Measurements from ENCODE around the gene CCN5.

CCN5 gene

GRCh38 chr20:44716309-44717106, 1.3 kb downstream of the CCN5 start:
- no peak for DNase-seq (ENCODE audit: low read depth)

- no peak for DNase-seq (ENCODE audit: low read depth)
Measured at GRCh38 chr20:44717986-44718385, 2.8 kb downstream of the CCN5 start.

GRCh38 chr20:44719841-44720240, 4.7 kb downstream of the CCN5 start:
- no peak for DNase-seq (ENCODE audit: low read depth)

GRCh38 chr20:44720621-44720996, 5.4 kb downstream of the CCN5 start:
- peak; percentile 75 for DNase-seq (ENCODE audit: low read depth)

GRCh38 chr20:44720997-44721784, 6.0 kb downstream of the CCN5 start:
- DNase-seq (ENCODE audit: low read depth): peak; percentile 96

- DNase-seq (ENCODE audit: low read depth): no peak
Measured at GRCh38 chr20:44721785-44722054, 6.6 kb downstream of the CCN5 start.

GRCh38 chr20:44722990-44723389, 7.8 kb downstream of the CCN5 start:
- no peak for DNase-seq (ENCODE audit: low read depth)

GRCh38 chr20:44723391-44723790, 8.2 kb downstream of the CCN5 start:
- DNase-seq (ENCODE audit: low read depth): peak; percentile 42

GRCh38 chr20:44723798-44724362, 8.7 kb downstream of the CCN5 start:
- DNase-seq (ENCODE audit: low read depth): no peak

- no peak for DNase-seq (ENCODE audit: low read depth)
Measured at GRCh38 chr20:44724423-44725091, 9.4 kb downstream of the CCN5 start.

GRCh38 chr20:44725837-44726236, 10.7 kb downstream of the CCN5 start:
- no peak for DNase-seq (ENCODE audit: low read depth)

GRCh38 chr20:44727039-44727438, 11.9 kb downstream of the CCN5 start:
- no peak for DNase-seq (ENCODE audit: low read depth)

GRCh38 chr20:44727651-44728050, 12.5 kb downstream of the CCN5 start:
- DNase-seq (ENCODE audit: low read depth): no peak

GRCh38 chr20:44728801-44729443, 13.8 kb downstream of the CCN5 start:
- DNase-seq (ENCODE audit: low read depth): peak; percentile 82

- DNase-seq (ENCODE audit: low read depth): peak; percentile 90
Measured at GRCh38 chr20:44730441-44730840, 15.3 kb downstream of the CCN5 start.

- no peak for DNase-seq (ENCODE audit: low read depth)
Measured at GRCh38 chr20:44731657-44732056, 16.5 kb downstream of the CCN5 start.

- DNase-seq (ENCODE audit: low read depth): no peak
Measured at GRCh38 chr20:44732327-44732726, 17.2 kb downstream of the CCN5 start.

- peak; percentile 59 for DNase-seq (ENCODE audit: low read depth)
Measured at GRCh38 chr20:44733341-44734069, 18.3 kb downstream of the CCN5 start.

- peak; percentile 86 for DNase-seq (ENCODE audit: low read depth)
Measured at GRCh38 chr20:44734938-44735337, 19.8 kb downstream of the CCN5 start.

GRCh38 chr20:44735816-44736169, 20.6 kb downstream of the CCN5 start:
- DNase-seq (ENCODE audit: low read depth): no peak

- peak; percentile 94 for DNase-seq (ENCODE audit: low read depth)
Measured at GRCh38 chr20:44736170-44737021, 21.2 kb downstream of the CCN5 start.
